Colonic mucosa (tissue), 4 donors: ENCODE results near the gene RAPGEFL1. TPM values are rescaled to one million over a fixed set of nuclear protein-coding genes. Genes with fewer than 3 reads are reported as not detected.
A peak's percentile ranks its signal among the peaks of the same experiment; 100 is the strongest.
"Not testable (repeated sequence)": the region's sequence is repeated elsewhere in the genome, so short reads cannot be mapped to it uniquely, and the experiment has no call there.

Source experiments
- DNase-seq: peaks from one replicate; pipeline ENCODE4 v3.0.0-alpha.2; 2020
- H3K27ac ChIP-seq: fragments of 200-600 bp; one replicate; pipeline ENCODE4 v1.8.0; 2021
- H3K27me3 ChIP-seq: fragments of 200-600 bp; one replicate; pipeline ENCODE4 v1.8.0; 2021
- H3K36me3 ChIP-seq: fragments of 200-600 bp; one replicate; pipeline ENCODE4 v1.8.0; 2021
- H3K4me1 ChIP-seq: fragments of 200-600 bp; one replicate; pipeline ENCODE4 v1.8.0; 2021; ENCODE audit warnings: mild to moderate bottlenecking
- H3K4me3 ChIP-seq: fragments of 200-600 bp; one replicate; pipeline ENCODE4 v1.8.0; 2021
- H3K9ac ChIP-seq, 2 donors: one replicate each; pipeline ENCODE4 v1.7.0; 2013; ENCODE audit warnings: control low read depth in 2 of 2, low read depth in 2 of 2, low read length in 2 of 2
- H3K9me3 ChIP-seq: fragments of 200-600 bp; one replicate; pipeline ENCODE4 v1.8.0; 2021
- intact Hi-C: fragments of 100-400 bp; cut with DNase I; formaldehyde crosslinking; loops from one replicate; pipeline ENCODE4 v1.14.1; 2022
- total RNA-seq, 2 donors: library from RNA; stranded (reverse); fragmentation: NEBNext Ultra II Directional in 1 of 2; extraction: Animal tissue kit (Norgen Biotek cat#: 25700) in 1 of 2; gene quantifications; one replicate each; pipeline ENCODE4 v1.2.1, GENCODE V29; 2021
- TF ChIP-seq, protein P1 (sequence below): fragments of 200-600 bp; IDR thresholded peaks from one replicate; pipeline ENCODE4 v1.8.0; 2022; ENCODE audit warnings: antibody characterized with exemption, mild to moderate bottlenecking
- donor health status: healthy.
- donor health status: DM: no; HTN: no; CAD: no.
- donor health status: DM: no; HTN: no; CAD: no.

RAPGEFL1 gene
- total RNA-seq, 2 donors from 2014 or later = 98.2 to 108 TPM

DNA sequence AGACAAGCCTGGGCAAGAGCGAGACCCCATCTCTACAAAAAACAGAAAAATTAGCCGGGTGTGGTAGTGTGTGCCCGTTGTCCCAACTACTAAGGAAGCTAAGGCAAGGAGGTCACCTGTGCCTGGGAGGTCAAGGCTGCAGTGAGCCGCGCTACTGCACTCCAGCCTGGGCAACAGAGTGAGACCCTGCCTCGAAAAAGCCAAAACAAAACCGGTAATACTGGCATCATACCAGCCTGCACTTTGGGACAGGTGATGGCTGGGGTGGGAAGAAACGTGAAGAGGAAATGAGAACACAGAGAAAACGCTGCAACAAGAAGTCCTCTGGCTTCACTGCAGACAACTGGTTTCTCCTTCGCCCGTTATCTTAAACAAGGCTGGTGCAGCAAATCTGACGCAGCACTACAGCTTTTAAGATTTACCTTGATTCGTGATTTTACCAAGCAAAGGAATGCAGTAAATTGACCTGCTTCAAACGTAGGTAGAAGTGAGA lies 37.7 kb upstream of the RAPGEFL1 start:
- Histone ChIP-seq H3K4me1 (peaks cover 11% of the 10 kb centered on the region), H3K27me3 (no peaks in the 10 kb centered on the region), H3K4me3 (peak overlapping the region; percentile 39), H3K9me3 (no peaks in the 10 kb centered on the region), H3K27ac (peak overlapping the region; percentile 93), H3K36me3 (no peaks in the 10 kb centered on the region), H3K9ac (peak overlapping the region; percentile 82 to 96)
- intact Hi-C loops = no loop called here
- TF ChIP-seq, protein P1, sequence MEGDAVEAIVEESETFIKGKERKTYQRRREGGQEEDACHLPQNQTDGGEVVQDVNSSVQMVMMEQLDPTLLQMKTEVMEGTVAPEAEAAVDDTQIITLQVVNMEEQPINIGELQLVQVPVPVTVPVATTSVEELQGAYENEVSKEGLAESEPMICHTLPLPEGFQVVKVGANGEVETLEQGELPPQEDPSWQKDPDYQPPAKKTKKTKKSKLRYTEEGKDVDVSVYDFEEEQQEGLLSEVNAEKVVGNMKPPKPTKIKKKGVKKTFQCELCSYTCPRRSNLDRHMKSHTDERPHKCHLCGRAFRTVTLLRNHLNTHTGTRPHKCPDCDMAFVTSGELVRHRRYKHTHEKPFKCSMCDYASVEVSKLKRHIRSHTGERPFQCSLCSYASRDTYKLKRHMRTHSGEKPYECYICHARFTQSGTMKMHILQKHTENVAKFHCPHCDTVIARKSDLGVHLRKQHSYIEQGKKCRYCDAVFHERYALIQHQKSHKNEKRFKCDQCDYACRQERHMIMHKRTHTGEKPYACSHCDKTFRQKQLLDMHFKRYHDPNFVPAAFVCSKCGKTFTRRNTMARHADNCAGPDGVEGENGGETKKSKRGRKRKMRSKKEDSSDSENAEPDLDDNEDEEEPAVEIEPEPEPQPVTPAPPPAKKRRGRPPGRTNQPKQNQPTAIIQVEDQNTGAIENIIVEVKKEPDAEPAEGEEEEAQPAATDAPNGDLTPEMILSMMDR = no peak
- peak; percentile 36 for DNase-seq

DNA sequence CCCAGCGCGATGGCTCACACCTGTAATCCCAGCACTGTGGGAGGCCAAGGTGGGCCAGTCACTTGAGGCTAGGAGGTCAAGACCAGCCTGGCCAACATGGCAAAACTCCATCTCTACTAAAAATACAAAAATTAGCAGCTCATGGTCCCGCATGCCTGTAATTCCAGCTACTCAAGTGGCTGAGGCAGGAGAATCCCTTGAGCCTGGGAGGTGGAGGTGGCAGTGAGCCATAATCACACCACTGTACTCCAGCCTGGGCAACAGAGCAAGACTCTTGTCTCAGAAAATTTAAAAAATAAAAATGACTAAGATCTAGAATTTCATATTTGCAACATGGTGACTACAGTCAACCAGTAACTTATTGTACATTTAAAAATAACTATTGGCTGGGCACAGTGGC lies 34.1 kb upstream of the RAPGEFL1 start:
- H3K27me3 ChIP-seq, H3K9ac ChIP-seq, DNase-seq, H3K4me3 ChIP-seq, H3K27ac ChIP-seq, H3K36me3 ChIP-seq, intact Hi-C loops, H3K9me3 ChIP-seq: not testable (repeated sequence)
- peaks cover 11% of the 10 kb centered on the region for H3K4me1 ChIP-seq

DNA sequence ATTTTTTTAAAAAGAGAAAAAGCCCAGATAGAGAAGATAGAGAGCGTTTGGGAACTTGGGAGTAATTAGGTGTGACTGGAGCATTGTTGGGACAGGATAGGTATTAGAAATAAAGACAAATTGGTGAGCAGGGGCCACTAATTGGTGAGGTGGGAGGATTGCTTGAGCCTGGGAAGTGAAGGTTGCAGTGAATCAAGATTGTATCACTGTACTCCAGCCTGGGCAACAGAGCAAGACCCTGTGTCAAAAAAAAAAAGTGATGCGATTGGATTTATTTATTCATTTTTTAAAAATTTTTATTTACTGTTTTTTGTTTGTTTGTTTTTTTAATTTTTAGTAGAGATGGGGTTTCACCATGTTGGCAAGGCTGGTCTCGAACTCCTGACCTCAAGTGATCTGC lies 31.8 kb upstream of the RAPGEFL1 start:
- Histone ChIP-seq H3K27me3 (no peaks in the 10 kb centered on the region), H3K4me3 (no peak overlapping the region), H3K27ac (no peak overlapping the region), H3K9ac (no peak overlapping the region), H3K36me3 (peaks cover 5% of the 10 kb centered on the region), H3K4me1 (peaks cover 5% of the 10 kb centered on the region), H3K9me3 (no peaks in the 10 kb centered on the region)
- TF ChIP-seq, protein P1 = no peak
- intact Hi-C loops = no loop called here
- DNase-seq = no peak

DNA sequence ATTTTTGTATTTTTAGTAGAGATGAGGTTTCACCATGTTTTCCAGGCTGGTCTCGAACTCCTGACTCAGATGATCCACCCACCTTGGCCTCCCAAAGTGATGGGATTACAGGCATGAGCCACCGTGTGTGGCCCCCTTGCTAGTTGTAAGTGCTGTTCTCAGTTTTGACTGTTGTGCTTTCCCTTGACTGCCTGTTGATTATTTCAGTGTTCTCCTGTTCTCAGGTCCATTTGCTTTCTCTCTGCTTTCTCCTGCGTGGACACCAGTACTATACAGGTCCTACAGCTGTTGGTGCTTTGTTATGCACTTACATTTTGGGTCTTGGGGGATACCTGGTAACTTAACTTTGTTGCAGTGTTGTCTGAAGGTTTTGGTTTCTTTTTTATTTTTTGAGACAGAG lies 28.7 kb upstream of the RAPGEFL1 start:
- TF ChIP-seq, protein P1 = no peak

DNA sequence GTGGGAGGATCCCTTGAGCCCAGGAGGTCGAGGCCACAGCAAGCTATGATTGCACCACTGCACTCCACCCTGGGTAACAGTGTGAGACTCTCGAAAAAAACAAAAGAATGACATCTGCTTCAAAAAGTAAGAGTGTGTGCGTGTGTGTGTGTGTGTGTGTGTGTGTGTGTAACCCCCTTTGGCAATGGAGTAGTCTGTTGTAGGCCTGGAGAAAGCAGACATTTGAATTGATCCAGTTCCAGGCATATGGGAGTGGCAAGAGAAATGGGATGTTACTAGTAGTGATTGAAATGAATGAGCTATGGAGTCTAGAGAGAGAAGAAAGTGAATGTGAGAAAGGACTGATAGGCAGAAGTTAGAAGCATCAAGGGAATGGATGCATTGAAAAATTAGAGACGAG lies 27.0 kb upstream of the RAPGEFL1 start:
- H3K27ac ChIP-seq = no peak overlapping the region
- H3K36me3 ChIP-seq = peaks cover 5% of the 10 kb centered on the region
- no peak overlapping the region for H3K9ac ChIP-seq
- TF ChIP-seq, protein P1 = no peak
- no peak overlapping the region for H3K4me3 ChIP-seq
- no peaks in the 10 kb centered on the region for H3K9me3 ChIP-seq
- no peaks in the 10 kb centered on the region for H3K27me3 ChIP-seq
- H3K4me1 ChIP-seq = no peaks in the 10 kb centered on the region
- intact Hi-C loops = no loop called here
- DNase-seq = no peak

More for the DNA sequence above, 28.7 kb upstream of the RAPGEFL1 start:
- Histone ChIP-seq H3K36me3 (peaks cover 5% of the 10 kb centered on the region), H3K9ac (no peak overlapping the region), H3K4me3 (no peak overlapping the region), H3K27ac (no peak overlapping the region), H3K9me3 (no peaks in the 10 kb centered on the region), H3K4me1 (no peaks in the 10 kb centered on the region), H3K27me3 (no peaks in the 10 kb centered on the region)
- intact Hi-C loops = no loop called here
- no peak for DNase-seq

DNA sequence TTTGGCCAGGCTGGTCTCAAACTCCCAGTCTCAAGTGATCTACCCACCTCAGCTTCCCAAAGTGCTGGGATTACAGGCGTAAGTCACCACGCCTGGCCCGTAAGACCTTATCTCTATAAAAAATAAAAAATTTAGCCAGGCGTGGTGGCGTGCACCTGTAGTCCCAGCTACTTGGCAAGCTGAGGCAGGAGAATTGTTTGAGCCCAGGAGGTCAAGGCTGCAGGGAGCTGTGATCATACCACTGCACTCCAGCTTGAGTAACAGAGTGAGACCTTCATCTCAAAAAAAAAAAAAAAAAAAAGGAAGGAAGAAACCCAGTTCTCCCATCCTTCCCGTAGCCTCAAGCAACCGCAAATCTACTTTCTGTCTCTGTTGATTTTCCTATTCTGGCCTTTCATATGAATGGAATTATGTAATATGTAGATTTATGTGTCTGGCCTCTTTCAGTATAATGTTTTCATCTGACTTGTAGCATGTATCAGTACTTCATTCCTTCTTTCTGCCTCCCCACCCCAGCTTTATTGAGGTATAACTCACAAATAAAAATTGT lies 25.8 kb upstream of the RAPGEFL1 start:
- no peak overlapping the region for H3K9ac ChIP-seq
- H3K9me3 ChIP-seq = no peaks in the 10 kb centered on the region
- H3K27ac ChIP-seq = no peak overlapping the region
- DNase-seq = no peak
- intact Hi-C loops = no loop called here
- no peaks in the 10 kb centered on the region for H3K27me3 ChIP-seq
- TF ChIP-seq, protein P1 = no peak
- peaks cover 5% of the 10 kb centered on the region for H3K36me3 ChIP-seq
- no peaks in the 10 kb centered on the region for H3K4me1 ChIP-seq
- H3K4me3 ChIP-seq = no peak overlapping the region
